ENCODE results near the gene APLP1. TPM values are rescaled to one million over a fixed set of nuclear protein-coding genes. Genes with fewer than 3 reads are reported as not detected.

The APLP1 gene
- total and polyA plus RNA-seq, 2 donors from 2014 or later = 3.8 to 13.6 TPM

- Histone ChIP-seq H3K9ac (ENCODE audit: low read length in 3 of 3) (no peak overlapping the region), H3K9me3 (ENCODE audit: control insufficient read depth in 2 of 3, insufficient read depth in 1 of 3, low read length in 3 of 3) (no peaks in the 10 kb centered on the region), H3K27me3 (ENCODE audit: control insufficient read depth, insufficient read depth, low read length) (no peaks in the 10 kb centered on the region), H3K36me3 (ENCODE audit: control insufficient read depth in 2 of 3, insufficient read depth in 3 of 3, low read length in 3 of 3) (no peaks in the 10 kb centered on the region), H3K4me3 (ENCODE audit: low read length in 3 of 3) (no peak overlapping the region), H3K27ac (ENCODE audit: low read depth in 2 of 2, low read length in 2 of 2) (no peak overlapping the region), H3K4me1 (ENCODE audit: control insufficient read depth in 2 of 3, insufficient read depth in 2 of 3, low read depth in 1 of 3, low read length in 3 of 3) (no peaks in the 10 kb centered on the region)
- DNase-seq (peak in 1 of 5 donors; percentile 20), FAIRE-seq (no peak)
- intact Hi-C loops (cut with DNase I) = no loop called here
- TF ChIP-seq, protein P1, sequence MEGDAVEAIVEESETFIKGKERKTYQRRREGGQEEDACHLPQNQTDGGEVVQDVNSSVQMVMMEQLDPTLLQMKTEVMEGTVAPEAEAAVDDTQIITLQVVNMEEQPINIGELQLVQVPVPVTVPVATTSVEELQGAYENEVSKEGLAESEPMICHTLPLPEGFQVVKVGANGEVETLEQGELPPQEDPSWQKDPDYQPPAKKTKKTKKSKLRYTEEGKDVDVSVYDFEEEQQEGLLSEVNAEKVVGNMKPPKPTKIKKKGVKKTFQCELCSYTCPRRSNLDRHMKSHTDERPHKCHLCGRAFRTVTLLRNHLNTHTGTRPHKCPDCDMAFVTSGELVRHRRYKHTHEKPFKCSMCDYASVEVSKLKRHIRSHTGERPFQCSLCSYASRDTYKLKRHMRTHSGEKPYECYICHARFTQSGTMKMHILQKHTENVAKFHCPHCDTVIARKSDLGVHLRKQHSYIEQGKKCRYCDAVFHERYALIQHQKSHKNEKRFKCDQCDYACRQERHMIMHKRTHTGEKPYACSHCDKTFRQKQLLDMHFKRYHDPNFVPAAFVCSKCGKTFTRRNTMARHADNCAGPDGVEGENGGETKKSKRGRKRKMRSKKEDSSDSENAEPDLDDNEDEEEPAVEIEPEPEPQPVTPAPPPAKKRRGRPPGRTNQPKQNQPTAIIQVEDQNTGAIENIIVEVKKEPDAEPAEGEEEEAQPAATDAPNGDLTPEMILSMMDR (IDR thresholded peaks at IDR 0.05; ENCODE audit: borderline replicate concordance, extremely low read depth, insufficient read depth) = no peak
Measured at GRCh38 chr19:35911173-35911572, 42.8 kb downstream of the APLP1 start.

DNA sequence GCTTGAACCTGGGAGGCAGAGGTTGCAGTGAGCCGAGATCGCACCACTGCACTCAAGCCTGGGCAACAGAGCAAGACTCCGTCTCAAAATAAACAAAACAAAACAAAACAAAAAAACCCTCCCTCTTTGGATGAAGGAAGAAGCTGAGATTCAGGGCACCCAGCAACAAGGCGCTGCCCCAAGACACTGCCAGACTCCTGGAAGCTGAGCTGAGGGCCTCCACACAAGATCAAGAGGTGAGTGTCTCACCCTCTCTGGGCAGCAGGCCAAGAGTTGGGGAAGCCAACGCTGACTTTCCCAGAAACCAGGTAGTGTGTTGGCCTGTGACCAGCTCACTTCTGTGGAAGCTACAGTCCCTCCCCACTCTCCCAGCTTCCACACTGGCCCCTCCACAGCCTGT is 43.4 kb downstream of the APLP1 start:
- Histone ChIP-seq H3K9me3 (ENCODE audit: control insufficient read depth in 2 of 3, insufficient read depth in 1 of 3, low read length in 3 of 3) (no peaks in the 10 kb centered on the region), H3K4me1 (ENCODE audit: control insufficient read depth in 2 of 3, insufficient read depth in 2 of 3, low read depth in 1 of 3, low read length in 3 of 3) (no peaks in the 10 kb centered on the region), H3K27me3 (ENCODE audit: control insufficient read depth, insufficient read depth, low read length) (no peaks in the 10 kb centered on the region), H3K9ac (ENCODE audit: low read length in 3 of 3) (no peak overlapping the region), H3K36me3 (ENCODE audit: control insufficient read depth in 2 of 3, insufficient read depth in 3 of 3, low read length in 3 of 3) (no peaks in the 10 kb centered on the region), H3K4me3 (ENCODE audit: low read length in 3 of 3) (no peak overlapping the region), H3K27ac (ENCODE audit: low read depth in 2 of 2, low read length in 2 of 2) (no peak overlapping the region)
- intact Hi-C loops (cut with DNase I) = no loop called here
- FAIRE-seq = no peak
- TF ChIP-seq, protein P1 (IDR thresholded peaks at IDR 0.05; ENCODE audit: borderline replicate concordance, extremely low read depth, insufficient read depth) = no peak
- peak in 1 of 5 donors; percentile 93 for DNase-seq

- no peak overlapping the region for H3K9ac ChIP-seq (ENCODE audit: low read length in 3 of 3)
- TF ChIP-seq, protein P1 (IDR thresholded peaks at IDR 0.05; ENCODE audit: borderline replicate concordance, extremely low read depth, insufficient read depth) = no peak
- no peaks in the 10 kb centered on the region for H3K4me1 ChIP-seq (ENCODE audit: control insufficient read depth in 2 of 3, insufficient read depth in 2 of 3, low read depth in 1 of 3, low read length in 3 of 3)
- H3K27me3 ChIP-seq (ENCODE audit: control insufficient read depth, insufficient read depth, low read length) = no peaks in the 10 kb centered on the region
- H3K27ac ChIP-seq (ENCODE audit: low read depth in 2 of 2, low read length in 2 of 2) = no peak overlapping the region
- H3K9me3 ChIP-seq (ENCODE audit: control insufficient read depth in 2 of 3, insufficient read depth in 1 of 3, low read length in 3 of 3) = no peaks in the 10 kb centered on the region
- H3K4me3 ChIP-seq (ENCODE audit: low read length in 3 of 3) = no peak overlapping the region
- H3K36me3 ChIP-seq (ENCODE audit: control insufficient read depth in 2 of 3, insufficient read depth in 3 of 3, low read length in 3 of 3) = no peaks in the 10 kb centered on the region
- DNase-seq = no peak
- intact Hi-C loops (cut with DNase I) = no loop called here
- FAIRE-seq = no peak
Measured at GRCh38 chr19:35913589-35913988, 45.2 kb downstream of the APLP1 start.

DNA sequence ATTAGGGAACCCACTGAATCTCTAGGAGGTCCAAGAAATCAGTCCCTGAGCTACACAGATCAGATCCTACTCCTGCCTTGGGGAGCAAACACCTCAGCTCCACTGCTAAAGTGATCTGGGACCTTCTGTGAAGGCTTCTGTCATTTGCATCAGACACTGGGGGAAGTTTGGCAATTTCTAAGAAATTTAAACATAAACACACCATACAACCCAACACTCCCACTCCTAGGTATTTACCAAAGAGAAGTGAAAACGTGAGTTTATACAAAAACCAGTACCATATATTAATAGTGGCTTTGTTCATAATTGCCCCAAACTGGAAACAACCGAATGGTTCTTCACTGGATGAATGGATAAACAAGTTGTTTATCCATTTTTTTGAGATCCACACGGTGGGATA is 47.1 kb downstream of the APLP1 start:
- intact Hi-C loops (cut with DNase I) = no loop called here
- no peaks in the 10 kb centered on the region for H3K9me3 ChIP-seq (ENCODE audit: control insufficient read depth in 2 of 3, insufficient read depth in 1 of 3, low read length in 3 of 3)
- TF ChIP-seq, protein P1 (IDR thresholded peaks at IDR 0.05; ENCODE audit: borderline replicate concordance, extremely low read depth, insufficient read depth) = no peak
- FAIRE-seq = no peak
- H3K4me1 ChIP-seq (ENCODE audit: control insufficient read depth in 2 of 3, insufficient read depth in 2 of 3, low read depth in 1 of 3, low read length in 3 of 3) = no peaks in the 10 kb centered on the region
- no peaks in the 10 kb centered on the region for H3K27me3 ChIP-seq (ENCODE audit: control insufficient read depth, insufficient read depth, low read length)
- H3K4me3 ChIP-seq (ENCODE audit: low read length in 3 of 3) = no peak overlapping the region
- H3K9ac ChIP-seq (ENCODE audit: low read length in 3 of 3) = no peak overlapping the region
- H3K27ac ChIP-seq (ENCODE audit: low read depth in 2 of 2, low read length in 2 of 2) = no peak overlapping the region
- no peaks in the 10 kb centered on the region for H3K36me3 ChIP-seq (ENCODE audit: control insufficient read depth in 2 of 3, insufficient read depth in 3 of 3, low read length in 3 of 3)
- DNase-seq = no peak

Data from kidney (tissue), 14 donors.